SK-N-MC (cell line): ENCODE data around the gene ARSB.

ENCODE experiments used
- DNase-seq: peaks from one replicate; pipeline ENCODE4 v3.0.0-alpha.2; 2011; ENCODE audit warnings: low read depth, low spot score
- H3K27ac ChIP-seq: fragments of 200-600 bp; sonication (generic); 2 replicates; pipeline ENCODE4 v1.5.1; 2016; ENCODE audit warnings: mixed run types
- H3K36me3 ChIP-seq: fragments of 200-600 bp; sonication (generic); 2 replicates; pipeline ENCODE4 v1.6.1; 2017; ENCODE audit warnings: antibody characterized with exemption, low read length, mixed read lengths; ENCODE audit not compliant: insufficient read depth
- H3K4me3 ChIP-seq: fragments of 200-600 bp; sonication (generic); 2 replicates; pipeline ENCODE4 v1.5.1; 2016
- H3K9ac ChIP-seq: fragments of 200-600 bp; sonication (generic); 2 replicates; pipeline ENCODE4 v1.8.0; 2017; ENCODE audit warnings: mixed run types, mixed read lengths; ENCODE audit not compliant: insufficient read length
- H3K9me3 ChIP-seq: fragments of 200-600 bp; sonication (generic); 2 replicates; pipeline ENCODE4 v1.6.1; 2017; ENCODE audit warnings: low read depth, mild to moderate bottlenecking, antibody characterized with exemption, low read length, moderate library complexity, mixed read lengths
- EZH2 ChIP-seq: fragments of 200-600 bp; sonication (generic); IDR thresholded peaks from one replicate; pipeline ENCODE4 v1.6.1; 2017; ENCODE audit warnings: antibody characterized with exemption
- FOXP2 ChIP-seq: optimal IDR thresholded peaks from 2 replicates; pipeline ENCODE3; 2011; ENCODE audit warnings: mild to moderate bottlenecking, moderate library complexity; ENCODE audit not compliant: insufficient read depth; ENCODE audit errors: extremely low read length, control extremely low read depth
- POLR2AphosphoS5 ChIP-seq: IDR thresholded peaks from 2 replicates; pipeline ENCODE4 v1.6.1; 2012; ENCODE audit warnings: mild to moderate bottlenecking, low read depth, low read length, borderline replicate concordance

Gene ARSB

DNA sequence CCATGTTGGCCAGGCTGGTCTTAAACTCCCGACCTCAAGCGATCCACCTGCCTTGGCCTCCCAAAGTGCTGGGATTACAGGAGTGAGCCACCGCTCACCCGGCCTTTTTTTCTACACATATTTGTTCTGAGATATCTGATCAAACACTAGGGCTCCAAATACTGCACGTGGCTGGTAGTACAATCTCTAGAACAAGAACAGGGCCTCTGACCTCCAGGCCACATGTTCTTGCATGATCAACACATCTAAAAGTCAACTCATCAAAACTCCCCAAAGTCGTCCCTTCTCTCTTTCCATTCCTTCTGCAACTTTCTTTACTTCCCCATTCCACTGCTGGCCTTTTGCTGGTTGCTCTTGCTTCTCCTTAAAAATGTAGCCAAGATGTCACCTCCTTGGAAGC, 223.3 kb downstream of the ARSB start:
- DNase-seq, result no peak
- Histone ChIP-seq H3K27ac (no peak overlapping the region), H3K4me3 (no peak overlapping the region), H3K36me3 (no peaks in the 10 kb centered on the region), H3K9me3 (no peaks in the 10 kb centered on the region), H3K9ac (no peak overlapping the region)
- TF ChIP-seq POLR2AphosphoS5 (no peak), FOXP2 (no peak), EZH2 (no peak)

GRCh38 chr5:78760770-78761169, 224.3 kb downstream of the ARSB start:
- TF ChIP-seq EZH2, result no peak
- TF ChIP-seq POLR2AphosphoS5, result no peak
- no peak for TF ChIP-seq FOXP2
- no peaks in the 10 kb centered on the region for H3K9me3 ChIP-seq
- H3K9ac ChIP-seq, result no peak overlapping the region
- H3K27ac ChIP-seq, result no peak overlapping the region
- no peaks in the 10 kb centered on the region for H3K36me3 ChIP-seq
- H3K4me3 ChIP-seq, result no peak overlapping the region
- no peak for DNase-seq

- H3K9me3 ChIP-seq, result no peaks in the 10 kb centered on the region
- DNase-seq, result no peak
- H3K4me3 ChIP-seq, result no peak overlapping the region
- no peak overlapping the region for H3K9ac ChIP-seq
- TF ChIP-seq POLR2AphosphoS5 (no peak), FOXP2 (no peak), EZH2 (no peak)
- H3K36me3 ChIP-seq, result no peaks in the 10 kb centered on the region
- no peak overlapping the region for H3K27ac ChIP-seq
Measured at GRCh38 chr5:78760366-78760765, 224.7 kb downstream of the ARSB start.

DNA sequence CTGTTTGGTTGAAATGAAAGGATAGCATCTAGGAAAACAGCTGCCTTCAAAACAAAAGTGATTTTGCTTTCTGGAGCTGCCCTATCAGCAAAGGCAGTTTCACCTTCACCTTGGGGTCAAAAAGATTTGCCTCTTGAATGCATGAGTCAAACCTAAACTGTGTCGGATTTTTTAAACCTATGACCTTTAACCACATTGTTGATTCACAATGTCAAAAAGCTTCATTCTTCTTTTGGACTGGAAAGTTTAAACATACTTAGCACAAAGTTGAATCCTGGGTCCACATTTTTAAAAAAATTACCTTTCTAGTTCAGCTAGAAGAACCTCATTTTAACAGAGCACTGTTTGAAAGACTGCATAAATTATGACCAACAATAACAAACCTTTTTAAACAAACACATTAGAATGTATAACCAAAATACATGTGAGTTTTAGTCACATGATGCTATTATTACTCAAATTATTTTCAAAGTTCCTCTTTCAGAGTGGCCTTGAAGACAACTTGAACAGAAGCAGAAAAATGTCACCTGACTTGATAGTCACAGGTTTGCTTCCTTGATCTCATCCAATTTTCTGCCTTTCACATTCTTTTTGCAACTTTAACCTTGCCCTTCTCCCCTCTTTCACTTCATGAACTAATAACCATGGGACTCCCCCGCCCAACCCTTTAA, 226.8 kb downstream of the ARSB start:
- H3K4me3 ChIP-seq, result no peak overlapping the region

DNA sequence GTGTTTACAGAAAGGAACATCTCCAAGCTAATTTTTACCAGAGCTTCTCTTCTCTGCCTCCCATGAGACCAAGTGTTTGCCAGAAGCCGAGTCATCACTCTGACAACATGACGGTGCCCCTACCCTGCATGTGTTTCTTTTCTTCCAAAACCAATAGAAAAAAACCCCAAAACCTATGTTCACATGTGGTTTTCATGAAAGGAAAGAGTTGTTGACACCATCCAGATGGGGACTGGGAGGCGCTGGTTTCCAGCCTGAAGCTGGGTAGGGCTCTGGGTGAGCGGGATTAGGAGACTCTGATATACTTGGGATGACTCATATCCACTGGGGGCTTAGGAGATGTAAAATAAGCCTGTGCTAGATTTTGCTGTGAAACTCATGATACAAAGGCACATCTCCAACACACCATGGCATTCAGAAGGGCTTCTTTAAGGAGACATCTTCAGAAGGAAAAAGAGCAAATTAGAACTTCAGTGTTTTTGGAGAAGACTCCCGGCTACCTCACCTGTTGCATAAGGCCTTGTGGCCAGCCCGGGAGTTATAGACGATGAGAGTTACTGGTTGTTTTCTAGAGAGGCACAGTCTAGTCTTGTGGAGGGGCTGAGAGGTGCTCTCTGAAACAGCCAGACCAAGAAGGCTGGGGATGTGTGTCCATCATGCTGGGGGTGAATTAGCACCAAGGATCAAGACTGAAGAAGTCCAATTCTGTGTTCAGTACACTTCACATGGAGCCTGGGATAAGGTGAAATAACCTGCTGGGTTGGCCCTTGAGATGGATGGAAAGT, 227.6 kb downstream of the ARSB start:
- Histone ChIP-seq H3K4me3 (no peak overlapping the region), H3K27ac (no peak overlapping the region), H3K9ac (no peak overlapping the region), H3K9me3 (no peaks in the 10 kb centered on the region), H3K36me3 (no peaks in the 10 kb centered on the region)
- no peak for DNase-seq
- TF ChIP-seq FOXP2 (no peak), EZH2 (no peak), POLR2AphosphoS5 (no peak)

More for the DNA sequence above, 226.8 kb downstream of the ARSB start:
- TF ChIP-seq FOXP2, result no peak
- TF ChIP-seq POLR2AphosphoS5, result no peak
- TF ChIP-seq EZH2, result no peak
- H3K27ac ChIP-seq, result no peak overlapping the region
- no peak for DNase-seq
- H3K9me3 ChIP-seq, result no peaks in the 10 kb centered on the region
- H3K9ac ChIP-seq, result no peak overlapping the region
- H3K36me3 ChIP-seq, result no peaks in the 10 kb centered on the region

- Histone ChIP-seq H3K9me3 (no peaks in the 10 kb centered on the region), H3K27ac (no peak overlapping the region), H3K9ac (no peak overlapping the region), H3K36me3 (no peaks in the 10 kb centered on the region), H3K4me3 (no peak overlapping the region)
- TF ChIP-seq FOXP2, result no peak
- no peak for TF ChIP-seq EZH2
- TF ChIP-seq POLR2AphosphoS5, result no peak
- DNase-seq, result no peak
Measured at GRCh38 chr5:78756858-78757257, 228.3 kb downstream of the ARSB start.

- H3K9me3 ChIP-seq, result no peaks in the 10 kb centered on the region
- TF ChIP-seq POLR2AphosphoS5, result no peak
- no peak for TF ChIP-seq FOXP2
- no peak for TF ChIP-seq EZH2
- H3K27ac ChIP-seq, result no peak overlapping the region
- H3K9ac ChIP-seq, result no peak overlapping the region
- no peaks in the 10 kb centered on the region for H3K36me3 ChIP-seq
- H3K4me3 ChIP-seq, result no peak overlapping the region
- no peak for DNase-seq
Measured at GRCh38 chr5:78755822-78756429, 229.2 kb downstream of the ARSB start.

DNA sequence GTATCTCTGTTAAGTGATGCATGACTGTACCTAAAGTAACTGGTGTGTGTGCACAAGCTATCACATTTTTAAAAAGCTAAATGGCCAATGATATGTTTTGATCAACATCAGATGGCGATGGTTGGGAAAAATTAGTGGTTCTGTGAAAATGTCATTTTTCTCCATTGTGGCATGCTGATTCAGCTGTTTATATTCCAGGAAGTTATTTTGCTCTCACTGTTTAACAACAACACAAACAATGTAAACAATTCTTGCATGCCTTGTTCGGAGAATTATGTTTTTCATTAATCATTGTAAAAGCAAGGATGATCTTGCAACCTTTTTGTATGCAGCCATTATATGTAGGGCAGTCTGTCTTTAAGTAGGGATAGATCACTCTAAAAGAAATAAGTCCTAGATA, 230.5 kb downstream of the ARSB start:
- no peak for TF ChIP-seq FOXP2
- no peak for TF ChIP-seq EZH2
- TF ChIP-seq POLR2AphosphoS5, result no peak
- no peak for DNase-seq

GRCh38 chr5:78753093-78753531, 232.0 kb downstream of the ARSB start:
- H3K9ac ChIP-seq, result no peak overlapping the region
- DNase-seq, result no peak
- no peak overlapping the region for H3K4me3 ChIP-seq
- H3K9me3 ChIP-seq, result no peaks in the 10 kb centered on the region
- no peak overlapping the region for H3K27ac ChIP-seq
- TF ChIP-seq FOXP2 (no peak), POLR2AphosphoS5 (no peak), EZH2 (no peak)
- H3K36me3 ChIP-seq, result no peaks in the 10 kb centered on the region

More for the DNA sequence above, 230.5 kb downstream of the ARSB start:
- H3K9ac ChIP-seq, result no peak overlapping the region
- no peak overlapping the region for H3K27ac ChIP-seq
- no peak overlapping the region for H3K4me3 ChIP-seq
- H3K9me3 ChIP-seq, result no peaks in the 10 kb centered on the region
- H3K36me3 ChIP-seq, result no peaks in the 10 kb centered on the region
